HG03521 (cell line): ENCODE data around the gene NUB1.
"Not testable (repeated sequence)": the region's sequence is repeated elsewhere in the genome, so short reads cannot be mapped to it uniquely, and the experiment has no call there.

Experiments used
- ATAC-seq: cut with Tn5 transposase; IDR thresholded peaks from one replicate; pipeline ENCODE4 v1.9.1; 2021; ENCODE audit warnings: mild to moderate bottlenecking, moderate library complexity; ENCODE audit not compliant: unreplicated experiment

Gene NUB1, protein sequence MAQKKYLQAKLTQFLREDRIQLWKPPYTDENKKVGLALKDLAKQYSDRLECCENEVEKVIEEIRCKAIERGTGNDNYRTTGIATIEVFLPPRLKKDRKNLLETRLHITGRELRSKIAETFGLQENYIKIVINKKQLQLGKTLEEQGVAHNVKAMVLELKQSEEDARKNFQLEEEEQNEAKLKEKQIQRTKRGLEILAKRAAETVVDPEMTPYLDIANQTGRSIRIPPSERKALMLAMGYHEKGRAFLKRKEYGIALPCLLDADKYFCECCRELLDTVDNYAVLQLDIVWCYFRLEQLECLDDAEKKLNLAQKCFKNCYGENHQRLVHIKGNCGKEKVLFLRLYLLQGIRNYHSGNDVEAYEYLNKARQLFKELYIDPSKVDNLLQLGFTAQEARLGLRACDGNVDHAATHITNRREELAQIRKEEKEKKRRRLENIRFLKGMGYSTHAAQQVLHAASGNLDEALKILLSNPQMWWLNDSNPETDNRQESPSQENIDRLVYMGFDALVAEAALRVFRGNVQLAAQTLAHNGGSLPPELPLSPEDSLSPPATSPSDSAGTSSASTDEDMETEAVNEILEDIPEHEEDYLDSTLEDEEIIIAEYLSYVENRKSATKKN

DNA sequence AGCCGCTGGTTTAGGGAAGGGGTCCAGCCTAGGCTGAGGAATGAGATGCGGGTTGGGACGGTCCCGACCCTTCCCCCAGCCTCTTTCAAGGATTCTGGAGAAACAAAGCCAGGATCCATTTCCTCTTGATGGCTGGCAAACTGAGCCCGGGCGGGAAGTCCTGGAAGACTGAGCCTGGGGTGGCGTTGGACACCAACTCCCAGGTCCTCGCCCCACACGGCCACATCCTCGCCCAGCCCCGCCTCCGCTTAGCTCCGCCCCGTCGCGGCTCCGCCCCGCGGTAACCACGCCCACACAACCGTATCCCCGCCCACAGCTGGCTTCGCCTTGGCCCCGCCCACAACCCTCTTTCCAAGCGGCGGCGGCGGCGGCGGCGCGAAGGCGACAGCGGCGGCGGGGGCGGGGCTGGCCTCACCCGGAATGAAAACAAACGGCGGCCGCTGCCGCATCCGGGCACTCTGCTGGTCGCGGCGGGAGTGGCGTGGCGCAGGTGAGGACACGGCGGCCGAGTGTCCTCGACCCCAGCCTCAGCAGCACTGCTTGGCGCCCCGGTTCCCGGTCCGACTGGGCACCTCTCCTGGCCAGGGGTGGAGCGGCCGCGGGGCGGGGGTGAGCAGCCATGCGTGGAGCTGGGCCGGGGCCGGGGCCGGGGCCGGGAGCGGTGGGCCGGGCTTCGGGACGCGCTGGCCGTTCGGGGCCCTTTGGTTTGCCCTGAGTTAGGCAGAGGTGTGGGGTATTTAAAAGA lies at the start of gene NUB1:
Gene NUB1, plus strand, starts transcription at position 456 of the 745 bp plus-strand sequence. CDS start 3,538 bp downstream, outside the sequence.
- ATAC-seq = peak; percentile 58

DNA sequence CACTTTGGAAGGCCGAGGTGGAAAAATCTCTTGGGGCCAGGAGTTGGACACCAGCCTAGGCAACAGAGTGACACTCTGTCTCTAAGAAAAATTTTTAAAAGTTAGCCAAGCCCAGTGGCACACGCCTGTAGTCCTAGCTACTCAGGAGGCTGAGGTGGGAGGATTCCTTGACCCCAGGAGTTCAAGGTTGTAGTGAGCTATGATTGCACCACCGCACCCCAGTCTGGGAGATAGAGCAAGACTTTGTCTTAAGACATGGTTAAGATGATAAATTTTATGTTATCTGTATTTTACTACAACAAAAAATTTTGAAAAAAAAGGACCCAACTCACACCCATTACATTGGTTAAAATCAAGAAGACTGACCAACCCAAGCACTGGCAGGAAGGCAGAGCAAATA lies 48.8 kb upstream of the NUB1 start:
- no peak for ATAC-seq

DNA sequence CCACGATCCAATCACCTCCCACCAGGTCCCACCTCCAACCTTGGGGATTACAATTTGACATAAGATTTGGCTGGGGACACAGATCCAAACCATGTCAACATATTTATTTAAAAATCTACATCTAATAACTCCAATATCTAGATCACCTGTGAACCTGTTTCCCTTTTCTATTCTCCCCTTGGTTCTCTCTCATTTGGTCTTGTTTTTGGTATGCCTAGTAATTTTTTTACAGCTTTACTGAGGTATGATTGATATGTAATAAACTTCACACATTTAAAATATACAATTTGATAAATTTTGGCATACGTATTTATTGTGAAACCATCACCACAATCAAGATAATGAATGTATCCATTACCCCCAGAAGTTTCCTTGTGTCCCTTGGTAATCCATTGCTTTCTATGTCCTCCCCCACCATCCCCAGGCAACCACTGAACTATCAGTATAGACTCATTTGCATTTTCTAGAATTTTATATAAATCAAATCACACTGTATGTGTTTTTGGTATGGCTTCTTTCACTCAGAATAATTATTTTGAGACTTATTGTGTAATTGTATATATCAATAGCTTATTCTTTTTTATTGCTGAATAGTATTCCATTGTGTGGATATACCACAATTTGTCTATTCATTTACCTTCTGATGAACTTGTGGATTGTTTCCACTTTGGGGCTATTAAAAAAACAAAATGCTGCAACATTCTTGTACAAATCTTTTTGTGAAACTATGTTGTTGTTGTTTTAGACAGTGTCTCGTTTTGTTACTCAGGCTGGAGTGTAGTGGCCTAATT lies 45.2 kb upstream of the NUB1 start:
- no peak for ATAC-seq

DNA sequence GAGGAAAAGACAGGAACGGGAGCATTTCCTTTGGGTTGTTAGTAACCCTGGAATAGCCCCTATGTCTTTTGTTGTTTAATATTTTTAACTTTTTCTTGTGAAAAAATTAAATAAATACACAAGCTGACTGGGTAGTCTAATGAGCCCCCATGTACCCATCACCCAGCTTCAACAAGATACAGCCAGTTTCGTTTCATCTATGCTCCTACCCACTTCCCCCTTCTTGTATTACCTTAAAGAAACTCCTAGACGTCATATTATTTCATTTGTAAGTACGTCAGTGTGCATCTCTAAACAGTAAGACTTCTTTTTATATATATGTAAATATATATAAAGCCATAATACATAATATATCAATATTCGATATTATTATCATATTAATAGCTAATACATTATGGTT lies 42.8 kb upstream of the NUB1 start:
- no peak for ATAC-seq

DNA sequence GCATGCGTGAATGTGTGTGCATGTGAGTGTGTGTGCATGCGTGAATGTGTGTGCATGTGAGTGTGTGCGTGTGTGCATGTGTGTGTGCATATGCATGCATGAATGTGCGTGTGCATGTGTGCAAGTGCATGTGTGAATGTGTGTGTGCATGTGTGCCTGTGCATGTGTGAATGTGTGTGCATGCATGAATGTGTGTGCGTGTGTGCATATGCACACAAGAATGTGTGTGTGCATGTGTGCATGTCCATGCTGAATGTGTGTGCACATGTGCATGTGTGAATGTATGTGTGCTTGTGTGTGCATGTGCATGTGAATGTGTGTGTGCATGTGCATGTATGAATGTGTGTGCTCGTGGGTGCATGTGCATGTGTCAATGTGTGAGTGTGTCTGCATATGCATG lies 42.1 kb upstream of the NUB1 start:
- ATAC-seq = no peak

DNA sequence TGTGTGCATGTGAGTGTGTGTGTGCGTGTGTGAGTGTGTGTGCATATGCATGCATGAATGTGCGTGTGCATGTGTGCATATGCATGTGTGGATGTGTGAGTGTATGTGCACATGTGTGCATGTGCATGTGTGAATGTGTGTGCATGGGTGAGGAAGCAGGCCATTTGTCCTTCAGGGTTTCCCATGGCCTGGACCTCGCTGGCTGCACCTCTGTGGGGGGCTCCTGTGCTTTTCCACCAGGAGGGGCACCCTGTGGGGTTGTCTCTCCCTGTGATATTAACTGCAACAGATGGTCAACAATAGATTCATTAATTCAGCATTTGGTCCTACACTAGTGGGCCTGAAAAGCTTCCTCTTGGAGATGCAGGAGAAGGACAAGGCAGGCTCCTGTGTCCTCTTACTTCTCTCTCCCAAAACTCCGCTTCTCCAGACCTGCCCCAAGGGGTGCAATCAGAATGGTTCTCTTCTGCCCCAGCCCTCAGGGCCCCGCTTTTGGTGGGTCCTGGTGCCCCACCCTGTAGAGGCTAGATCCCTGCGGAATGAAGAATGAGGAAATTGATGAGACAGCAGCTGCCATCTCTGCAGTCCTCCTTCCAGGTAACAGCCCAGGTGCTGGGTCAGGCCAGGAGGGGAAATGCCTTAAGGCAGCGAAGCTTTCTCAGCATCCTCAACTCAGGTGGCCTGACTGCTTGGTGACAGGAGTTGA lies 41.5 kb upstream of the NUB1 start:
- ATAC-seq = no peak

DNA sequence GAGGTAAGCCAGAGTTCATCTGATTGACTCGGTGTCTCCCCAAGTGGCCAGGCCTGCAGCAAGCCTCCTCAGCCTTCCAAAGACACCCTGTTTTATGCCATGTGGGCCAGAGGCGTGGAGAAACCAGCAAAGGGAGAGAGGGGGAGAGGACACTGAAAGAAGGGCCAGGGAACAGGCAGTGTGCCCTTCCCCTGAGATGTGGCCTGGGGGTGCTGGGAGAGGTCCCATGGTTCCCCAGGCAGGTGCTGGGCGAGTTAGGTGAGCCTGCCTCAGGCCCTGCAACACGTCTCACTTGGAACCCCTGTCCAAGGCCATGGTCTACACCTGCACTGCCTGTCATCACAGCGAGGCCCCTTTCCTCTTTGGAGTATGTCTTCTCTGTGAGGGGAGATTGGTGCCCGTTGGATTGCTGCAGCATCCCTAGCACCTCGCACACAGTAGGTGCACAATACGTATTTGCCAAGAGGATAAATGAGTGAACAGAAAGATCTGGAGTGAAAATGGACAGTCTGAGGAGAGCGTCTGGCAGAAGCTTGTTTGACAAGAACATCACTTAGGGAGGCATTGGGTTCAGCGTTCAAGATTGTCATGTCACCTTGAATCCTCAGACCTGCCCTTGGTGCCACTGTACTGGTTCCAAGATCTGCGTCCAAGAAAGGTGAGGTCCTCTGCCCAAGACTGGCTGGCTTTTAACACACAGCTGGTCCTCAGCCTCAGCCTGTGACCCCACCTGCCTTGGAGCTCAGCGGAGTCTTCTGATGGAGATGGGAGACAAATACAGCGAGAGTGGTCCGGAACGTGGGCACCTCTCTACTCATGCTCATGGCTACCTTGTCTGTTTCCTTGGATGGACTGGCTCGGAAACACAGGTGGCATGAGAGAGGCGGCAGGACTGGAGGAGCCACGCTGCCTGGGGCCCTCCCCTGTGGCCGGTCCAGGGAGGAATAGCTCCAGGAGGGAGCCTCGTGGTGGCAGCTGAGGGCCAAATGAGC lies 39.8 kb upstream of the NUB1 start:
- no peak for ATAC-seq

DNA sequence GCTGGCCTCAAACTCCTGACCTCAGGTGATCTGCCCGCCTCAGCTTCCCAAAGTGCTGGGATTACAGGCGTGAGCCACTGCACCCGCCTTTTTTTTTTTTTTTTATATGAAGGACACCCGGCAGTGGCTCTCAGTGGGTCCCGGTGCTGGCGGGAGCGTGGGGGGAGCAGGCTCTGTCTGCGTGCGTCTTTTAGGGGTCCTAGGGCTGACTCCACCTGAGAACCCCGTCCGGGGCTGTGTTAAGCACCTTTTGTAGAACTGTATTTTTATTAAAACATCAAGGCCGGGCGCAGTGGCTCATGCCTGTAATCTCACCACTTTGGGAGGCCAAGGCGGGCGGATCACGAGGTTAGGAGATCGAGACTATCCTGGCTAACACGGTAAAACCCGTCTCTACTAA lies 37.4 kb upstream of the NUB1 start:
- not testable (repeated sequence) for ATAC-seq

DNA sequence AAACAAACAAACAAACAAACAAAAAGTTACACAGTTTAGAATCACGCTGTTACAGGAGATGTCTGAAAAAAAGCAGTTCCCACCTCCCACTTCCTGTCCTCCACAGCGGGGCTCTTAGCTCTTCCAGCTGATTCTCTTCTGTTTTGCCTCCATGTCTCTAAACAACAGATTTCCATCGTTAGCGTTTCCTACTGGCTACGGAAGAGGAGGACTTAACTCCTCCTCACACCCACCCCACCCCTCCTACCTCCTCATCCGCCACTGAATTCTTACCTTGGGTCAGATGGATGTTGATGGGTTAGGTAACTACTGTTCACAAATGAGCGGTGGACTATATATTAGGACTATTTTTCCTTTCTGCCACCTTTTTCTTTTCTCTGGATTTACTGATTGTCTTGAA lies 36.8 kb upstream of the NUB1 start:
- no peak for ATAC-seq

DNA sequence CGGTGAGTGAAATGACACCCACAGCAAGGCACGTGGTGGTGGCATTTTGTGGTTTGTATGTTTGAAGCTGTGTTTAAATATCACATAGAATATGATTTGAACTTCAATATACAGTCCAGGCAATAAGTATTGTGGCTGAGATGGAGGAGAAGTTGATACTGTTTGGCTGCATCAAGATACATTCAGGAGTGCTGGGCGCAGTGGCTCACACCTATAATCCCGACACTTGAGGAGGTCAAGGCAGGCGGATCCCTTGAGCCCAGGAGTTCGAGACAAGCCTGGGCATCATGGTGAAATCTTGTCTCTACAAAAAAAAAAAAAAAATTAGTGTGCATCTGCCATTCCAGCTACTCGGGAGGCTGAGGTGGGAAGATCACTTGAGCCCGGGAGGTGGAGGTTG lies 35.2 kb upstream of the NUB1 start:
- no peak for ATAC-seq

DNA sequence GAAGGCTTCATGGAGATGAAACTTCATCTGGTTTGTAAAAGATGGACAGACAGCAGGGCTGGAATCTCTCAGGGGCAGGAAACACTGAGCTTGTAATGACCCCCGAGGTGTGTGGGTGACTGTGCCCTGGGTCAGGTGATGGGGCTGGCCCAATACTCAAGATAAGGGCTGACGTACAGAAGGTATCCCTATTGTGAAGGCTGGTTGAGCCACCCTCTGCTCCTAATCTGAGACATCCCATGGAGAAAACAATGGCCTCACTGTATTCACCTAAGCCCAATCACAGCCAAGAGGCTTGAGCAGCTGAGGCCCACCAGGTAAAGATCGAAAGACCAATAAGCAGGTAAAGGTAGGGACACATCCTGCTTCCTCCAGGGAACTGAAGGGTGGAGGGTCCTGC lies 34.8 kb upstream of the NUB1 start:
- ATAC-seq = no peak

DNA sequence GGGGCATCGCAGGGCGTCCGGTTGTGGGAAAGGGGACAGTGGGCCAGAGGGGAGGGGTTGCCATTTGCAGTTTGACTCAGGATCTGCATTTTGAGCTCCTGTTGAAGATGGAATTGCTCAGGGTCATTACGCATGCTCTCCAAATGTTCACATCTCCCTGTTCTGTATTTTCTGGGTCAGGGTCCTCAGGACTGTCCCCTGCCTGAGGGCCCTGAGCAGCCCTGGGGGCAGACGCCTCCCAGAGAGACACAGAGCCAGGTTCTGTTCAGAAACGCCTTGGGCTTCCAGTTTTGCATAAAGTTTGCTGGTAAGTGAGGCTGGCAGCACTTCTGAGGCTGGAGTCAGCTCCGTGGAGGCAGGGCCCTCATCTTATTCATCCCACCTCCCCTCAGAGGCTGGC lies 34.1 kb upstream of the NUB1 start:
- no peak for ATAC-seq

DNA sequence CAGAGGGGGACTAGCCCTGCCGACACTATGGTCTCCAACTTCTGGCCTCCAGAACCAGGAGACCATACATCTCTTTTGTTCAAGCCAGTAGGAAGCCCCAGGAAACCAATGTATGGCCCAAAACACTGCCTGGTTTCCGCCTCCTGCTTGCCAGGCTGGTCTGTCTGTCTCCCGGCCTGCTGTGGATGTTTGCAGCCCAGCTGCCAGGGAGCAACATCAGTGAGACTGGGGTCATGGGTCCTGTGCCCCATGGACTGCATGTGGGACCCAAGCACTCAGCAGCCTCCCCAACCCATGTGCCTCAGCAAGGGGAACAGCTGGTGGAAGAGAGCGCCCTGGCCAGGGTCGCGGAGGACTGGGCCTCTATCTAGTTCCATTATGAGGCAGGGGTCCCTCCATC lies 33.4 kb upstream of the NUB1 start:
- no peak for ATAC-seq

DNA sequence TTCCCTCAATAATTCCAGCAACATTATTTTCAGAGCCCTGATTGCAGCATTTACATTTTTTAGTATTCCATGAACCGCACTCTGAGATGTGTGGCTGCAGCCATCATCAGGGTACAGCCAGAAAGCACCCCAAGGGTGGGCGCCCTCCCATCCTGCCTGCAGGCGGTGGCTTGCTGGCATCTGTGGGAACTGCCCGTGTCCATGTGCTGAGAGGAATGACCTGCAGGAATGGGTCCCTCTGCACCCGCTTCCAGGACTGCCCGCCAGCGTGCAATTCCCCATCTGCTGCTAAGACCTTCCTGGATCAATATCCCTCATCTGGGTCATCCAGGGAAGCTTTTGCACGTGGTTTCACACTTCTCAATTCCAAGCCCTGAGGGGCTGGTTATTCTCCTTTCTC lies 32.8 kb upstream of the NUB1 start:
- ATAC-seq = no peak

DNA sequence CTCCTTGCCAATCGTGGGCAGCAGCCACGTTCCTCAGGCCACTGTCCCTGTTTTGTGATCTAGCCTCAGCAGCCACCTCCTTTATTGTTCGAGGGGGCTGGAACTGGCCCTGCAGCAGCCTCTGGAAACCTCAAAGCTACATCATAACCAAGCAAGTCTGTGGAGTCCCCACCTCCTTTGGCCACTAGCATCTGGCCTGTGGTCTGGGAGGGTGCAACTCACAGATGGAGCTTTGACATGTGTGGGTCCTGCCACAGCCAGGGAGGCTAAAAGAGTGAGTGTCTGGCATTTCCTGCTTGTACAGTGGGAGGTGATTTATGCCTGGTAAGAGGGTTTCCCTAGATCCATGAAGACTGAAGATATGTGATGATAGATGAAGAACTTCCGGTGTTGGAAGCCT lies 32.3 kb upstream of the NUB1 start:
- ATAC-seq = no peak

DNA sequence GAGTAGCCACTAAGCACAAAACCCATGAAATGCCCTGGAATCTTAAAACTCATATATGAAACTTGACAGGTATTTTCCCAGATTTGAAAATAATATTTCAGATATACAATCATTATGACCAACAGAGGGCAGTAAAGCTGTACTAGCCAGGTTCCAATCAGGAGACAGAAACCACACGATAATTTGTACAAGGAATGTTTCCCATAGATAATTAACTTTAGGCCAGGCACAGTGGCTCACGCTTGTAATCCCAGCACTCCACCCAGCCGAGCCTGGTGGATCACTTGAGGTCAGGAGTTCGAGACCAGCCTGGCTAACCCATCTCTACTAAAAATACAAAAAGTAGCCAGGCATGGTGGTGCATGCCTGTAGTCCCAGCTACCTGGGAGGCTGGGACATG lies 31.0 kb upstream of the NUB1 start:
- ATAC-seq = no peak

DNA sequence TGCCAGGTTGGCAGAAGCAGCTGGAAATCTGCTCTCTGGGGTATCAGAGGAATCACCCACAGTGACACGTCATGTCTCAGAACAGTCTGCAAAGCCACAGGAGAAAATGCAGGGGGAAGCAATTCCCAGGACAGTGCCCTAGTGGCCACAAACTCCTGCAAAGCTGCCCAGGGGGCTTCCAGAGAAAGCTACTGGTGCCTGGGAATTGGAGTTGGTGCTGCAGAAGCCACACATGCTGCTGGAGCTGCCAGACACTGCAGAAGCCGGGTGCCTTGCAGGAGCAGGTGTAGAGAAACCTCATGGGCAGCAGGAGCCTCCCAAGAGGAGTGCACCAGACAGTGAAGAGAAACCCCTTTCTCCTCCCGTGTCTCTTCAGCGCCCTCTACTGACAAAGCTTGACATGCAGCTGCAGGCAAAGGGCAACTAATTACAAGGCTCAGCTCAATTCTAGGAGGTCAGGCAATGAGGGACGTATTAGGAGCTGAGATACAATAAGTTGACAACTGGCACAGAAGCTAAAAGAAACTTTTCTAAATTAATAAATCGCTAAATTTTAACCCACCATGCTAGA lies 30.2 kb upstream of the NUB1 start:
- ATAC-seq = no peak

DNA sequence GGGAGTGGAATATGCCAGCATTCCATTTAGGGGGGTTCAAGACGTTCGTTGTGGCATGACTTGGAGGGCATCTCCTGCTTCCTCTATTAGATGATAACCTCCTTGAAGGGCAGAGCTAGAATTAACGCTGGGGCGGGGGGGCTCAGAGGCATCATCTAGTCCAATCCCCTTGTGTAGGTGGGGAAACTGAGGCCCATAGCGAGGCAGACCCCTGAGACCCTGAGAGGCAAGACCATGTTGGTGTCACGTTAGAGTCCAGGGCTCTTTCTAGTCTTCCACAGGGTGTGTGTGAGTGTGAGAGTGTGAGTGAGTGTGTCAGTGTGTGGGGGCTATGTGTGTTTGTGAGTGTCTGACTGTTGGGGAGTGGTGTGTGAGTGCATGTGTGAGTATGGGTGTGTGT lies 29.3 kb upstream of the NUB1 start:
- no peak for ATAC-seq
